SH-SY5Y (cell line): Measurements from ENCODE around the gene IPP.

ENCODE experiments used
- GATA2 ChIP-seq: IDR thresholded peaks from 2 replicates; pipeline ENCODE4 v1.6.1; 2011; ENCODE audit warnings: mild to moderate bottlenecking, low read depth, low read length
- GATA3 ChIP-seq: IDR thresholded peaks from 2 replicates; pipeline ENCODE4 v1.6.1; 2011; ENCODE audit warnings: low read depth, mild to moderate bottlenecking, low read length, moderate library complexity

GRCh38 chr1:45767035-45767434, 16.6 kb upstream of the IPP start:
- TF ChIP-seq GATA3 (no peak), GATA2 (no peak)
